GM23248 (cell line): Measurements from ENCODE around the gene PGGHG.

Experiments used
- EZH2 ChIP-seq: fragments of 200-600 bp; sonication (generic); IDR thresholded peaks from 2 replicates; pipeline ENCODE4 v1.6.1; 2018; ENCODE audit warnings: antibody characterized with exemption, mild to moderate bottlenecking; ENCODE audit not compliant: insufficient read depth, poor library complexity, severe bottlenecking
- EZH2phosphoT487 ChIP-seq: fragments of 200-600 bp; sonication (generic); IDR thresholded peaks from 2 replicates; pipeline ENCODE4 v1.6.1; 2018; ENCODE audit warnings: antibody characterized with exemption, moderate library complexity, mild to moderate bottlenecking, low read depth; ENCODE audit not compliant: insufficient read depth

DNA sequence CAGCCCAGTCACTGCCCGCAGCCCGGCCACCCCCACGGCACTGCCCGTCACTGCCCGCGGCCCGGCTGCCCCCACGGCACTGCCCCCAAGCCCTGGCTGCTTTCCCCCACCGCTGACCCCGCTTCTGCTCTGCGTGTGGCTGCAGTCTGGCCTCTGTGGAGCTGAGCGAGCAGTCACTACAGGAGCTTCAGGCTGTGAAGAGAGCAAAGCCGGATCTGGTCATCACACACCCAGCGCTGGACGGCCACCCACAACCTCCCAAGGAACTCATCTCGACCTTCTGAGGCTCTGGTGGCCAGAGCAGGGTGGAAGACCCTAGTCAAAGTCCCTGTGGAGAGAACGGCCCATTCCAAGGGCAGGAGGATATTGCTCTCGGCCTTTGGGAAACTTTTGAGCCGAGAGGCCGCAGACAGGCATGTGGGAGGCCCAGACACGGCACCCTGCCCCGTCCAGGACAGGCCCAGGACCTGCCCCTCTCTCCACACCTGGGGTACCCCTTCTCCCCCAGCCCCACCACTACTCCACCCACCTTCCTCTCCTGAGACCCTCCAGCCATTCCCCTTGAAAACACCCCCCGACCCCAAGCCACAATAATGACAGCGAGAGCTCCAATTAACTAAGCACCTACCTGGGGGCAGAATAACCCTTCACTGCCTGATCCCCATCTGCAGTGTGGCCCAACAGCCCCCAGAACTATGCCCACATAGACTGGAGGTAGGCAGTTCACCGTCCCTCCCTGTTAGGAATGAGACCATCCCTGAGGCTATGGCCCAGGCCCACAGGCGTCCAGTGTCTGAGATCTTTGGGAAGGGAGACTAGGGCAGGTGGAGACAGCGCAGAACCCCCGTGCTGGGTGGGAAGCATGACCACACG lies 3.7 kb upstream of the PGGHG start:
- no peak for TF ChIP-seq EZH2phosphoT487
- TF ChIP-seq EZH2, result no peak
